ENCODE measurements around the gene MORN5. TPM values are rescaled to one million over a fixed set of nuclear protein-coding genes. Genes with fewer than 3 reads are reported as not detected.
A peak's percentile ranks its signal among the peaks of the same experiment; 100 is the strongest.

MORN5 gene
- total RNA-seq, 1 donor from 2014 or later: 7.8 TPM

DNA sequence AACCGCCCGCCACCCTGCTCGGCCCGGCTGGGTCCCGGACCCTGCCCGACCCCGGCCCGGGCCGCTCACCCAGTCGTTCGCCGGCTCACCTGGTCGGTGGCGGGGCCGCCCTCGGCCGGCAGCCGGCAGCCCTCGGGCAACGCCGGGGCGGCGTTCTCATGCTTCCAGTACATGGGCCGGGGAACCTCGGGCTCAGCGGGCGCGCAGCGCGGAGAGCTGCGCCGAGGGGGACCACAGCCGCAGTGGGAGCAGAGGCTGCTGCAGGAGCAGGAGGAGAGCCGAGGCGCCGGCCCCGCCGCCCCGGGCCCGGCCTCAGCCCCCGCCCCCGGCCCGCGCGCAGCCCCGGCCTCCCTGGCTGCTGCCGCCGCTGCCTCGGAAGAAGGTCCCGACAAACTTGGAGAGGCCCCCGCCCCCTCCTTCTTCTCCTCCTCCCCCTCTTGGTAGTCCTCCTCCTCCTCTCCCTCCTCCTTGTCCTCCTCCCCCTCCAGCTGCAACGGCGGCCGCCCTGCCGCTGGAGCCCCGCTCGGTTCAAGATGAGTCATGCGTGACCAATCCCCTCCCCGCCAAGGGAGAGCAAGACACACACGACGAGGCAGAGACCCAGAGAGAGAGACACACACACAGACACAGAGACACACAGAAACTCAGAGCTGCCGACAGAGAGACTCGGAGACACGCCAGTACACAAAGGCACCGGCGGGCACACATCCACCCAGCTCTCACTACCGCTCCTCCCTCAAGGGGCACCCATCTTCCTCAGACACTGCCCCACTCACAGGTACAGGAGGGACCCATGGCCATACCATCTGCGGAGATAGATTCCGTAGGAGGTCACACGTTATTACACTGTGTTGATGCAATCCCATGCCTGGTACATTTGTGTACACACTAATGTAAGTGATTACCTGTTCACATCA, 69.1 kb downstream of the MORN5 start, which contains the start of gene LHX6:
LHX6 (minus strand) TSS at position 390 of the 917 bp plus-strand sequence; CDS start at position 173, 217 bp downstream.
- DNase-seq (ENCODE audit: low spot score): no peak

DNA sequence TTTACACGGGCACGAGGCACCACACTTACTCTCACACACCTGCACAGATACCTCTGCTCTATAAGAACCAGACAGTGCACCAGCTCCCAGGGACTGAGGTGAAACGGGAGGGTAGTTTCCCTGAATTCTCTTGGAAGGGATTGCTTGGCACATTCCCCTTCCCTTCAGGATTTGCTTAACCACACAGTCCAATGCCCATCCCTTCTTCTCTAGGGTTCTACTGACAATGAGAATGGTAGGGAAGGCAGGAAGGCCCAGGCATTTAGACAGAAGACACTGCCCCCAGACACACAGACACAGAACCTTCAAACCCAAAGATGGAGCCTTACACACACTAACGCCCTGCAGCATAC, 69.8 kb downstream of the MORN5 start:
- no peak for DNase-seq (ENCODE audit: low spot score)

DNA sequence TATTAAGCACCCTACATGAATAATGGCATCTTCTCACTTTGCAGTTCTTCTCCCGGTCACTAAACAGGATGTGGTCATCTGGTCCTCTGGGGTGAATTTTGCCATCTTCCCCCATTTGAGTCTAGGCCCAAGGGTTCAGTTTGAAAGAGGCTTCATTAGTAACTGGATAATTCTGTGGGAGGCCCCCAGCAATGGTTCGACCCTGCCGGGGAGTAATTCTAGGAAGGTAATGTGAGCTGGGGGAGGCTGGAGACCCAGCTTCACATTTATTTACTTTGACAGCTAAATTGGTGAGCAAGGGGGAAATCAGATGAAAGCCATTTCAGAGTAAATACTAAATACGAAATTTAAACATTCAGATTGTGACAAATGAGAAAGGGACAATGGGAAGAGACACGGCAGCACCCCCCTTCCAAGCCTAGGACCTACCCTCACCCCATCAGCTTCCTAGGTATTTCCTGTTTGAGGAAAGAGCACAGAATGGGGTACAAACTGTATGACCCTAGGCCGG, 73.1 kb downstream of the MORN5 start:
- DNase-seq (ENCODE audit: low spot score): no peak

DNA sequence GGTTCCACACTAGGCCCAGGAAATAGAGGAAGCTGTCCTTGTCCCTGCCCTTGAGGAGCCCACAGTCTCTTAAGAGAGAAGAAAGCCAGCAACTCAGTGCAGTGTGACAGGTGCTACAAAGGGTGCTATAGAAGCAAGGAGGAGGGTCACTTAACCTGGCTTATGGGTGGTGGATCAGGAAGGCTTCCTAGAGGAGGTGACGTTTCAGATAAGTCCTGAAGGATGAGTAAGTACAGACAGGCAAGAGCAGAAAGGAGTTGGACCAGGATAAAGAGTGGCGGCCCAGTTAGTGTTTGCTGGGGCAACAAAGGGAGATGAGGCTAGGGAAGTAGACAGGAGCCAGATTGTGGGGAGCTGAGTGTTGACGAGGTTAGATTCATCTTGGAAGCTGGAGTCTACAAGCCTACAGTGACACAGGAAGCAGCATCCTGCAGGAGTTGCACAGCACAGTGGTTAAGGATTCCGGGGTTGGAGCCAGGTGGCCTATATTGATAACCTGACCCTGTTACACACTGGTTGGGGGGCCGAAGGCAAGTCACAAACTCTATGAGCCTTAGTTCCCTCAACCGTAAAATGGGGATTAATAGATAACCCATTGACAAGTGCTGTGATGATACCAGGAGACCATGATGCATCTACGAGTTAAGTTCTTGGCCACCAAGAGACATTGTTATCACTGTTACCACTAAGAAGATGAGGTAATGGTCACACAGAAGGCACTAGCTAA, 74.5 kb downstream of the MORN5 start:
- DNase-seq (ENCODE audit: low spot score): no peak

DNA sequence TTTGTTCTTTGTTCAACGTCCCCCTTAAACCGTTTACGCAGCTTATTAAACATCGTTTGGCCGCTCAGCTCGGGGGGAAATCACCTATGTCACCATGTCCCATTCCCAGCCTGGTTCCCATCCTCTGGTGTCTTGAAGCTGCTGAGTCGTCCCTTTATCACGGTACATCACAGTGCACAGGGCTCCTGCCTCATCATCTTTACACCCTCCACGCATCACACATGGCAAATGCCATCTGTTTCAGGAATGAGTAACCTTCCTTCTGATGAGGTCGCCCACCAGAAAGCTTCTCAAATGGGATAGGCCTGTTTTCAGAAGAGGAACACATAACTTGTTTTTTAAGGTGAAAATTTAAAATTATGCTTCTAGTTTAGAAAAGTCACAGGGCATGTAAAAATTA, 77.0 kb downstream of the MORN5 start:
- DNase-seq (ENCODE audit: low spot score): no peak

DNA sequence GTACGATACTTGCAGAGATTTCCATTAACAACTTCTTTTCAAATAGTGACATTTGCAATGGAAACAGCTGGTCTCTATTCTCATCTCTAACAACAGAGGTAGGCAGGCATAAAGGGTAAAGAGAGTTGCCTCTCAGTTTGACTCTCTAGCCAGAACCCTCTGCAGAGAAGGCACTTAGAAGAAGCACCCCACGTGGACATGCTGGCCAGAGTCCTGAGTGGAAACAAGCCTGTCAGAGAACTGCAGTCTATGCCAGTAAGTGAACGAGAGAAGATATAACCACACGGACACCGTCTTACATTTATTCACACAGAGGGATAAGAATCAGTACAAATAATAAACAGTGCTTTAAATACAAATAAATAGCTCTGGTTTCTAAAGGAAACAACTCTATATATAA, 80.0 kb downstream of the MORN5 start:
- peak; percentile 30 for DNase-seq (ENCODE audit: low spot score)

DNA sequence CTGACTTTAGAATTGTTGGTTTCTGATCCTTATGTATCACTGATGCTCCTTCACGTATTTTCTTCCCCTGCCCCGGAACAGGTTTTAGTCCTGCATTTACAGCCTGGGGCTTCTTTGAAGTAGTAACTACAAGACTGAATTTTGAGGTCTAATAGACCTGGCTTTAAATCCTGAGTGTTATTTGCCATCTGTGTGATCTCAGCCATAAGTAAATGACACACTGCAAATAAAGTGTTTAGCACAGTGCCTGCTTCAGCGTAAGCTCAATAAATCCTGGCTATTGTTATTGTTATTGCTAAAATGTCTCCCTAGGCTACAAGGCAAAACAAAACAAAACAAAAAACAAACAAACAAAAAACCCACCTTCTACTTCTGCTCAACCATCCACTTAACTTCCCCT, 84.6 kb downstream of the MORN5 start:
- no peak for DNase-seq (ENCODE audit: low spot score)

DNA sequence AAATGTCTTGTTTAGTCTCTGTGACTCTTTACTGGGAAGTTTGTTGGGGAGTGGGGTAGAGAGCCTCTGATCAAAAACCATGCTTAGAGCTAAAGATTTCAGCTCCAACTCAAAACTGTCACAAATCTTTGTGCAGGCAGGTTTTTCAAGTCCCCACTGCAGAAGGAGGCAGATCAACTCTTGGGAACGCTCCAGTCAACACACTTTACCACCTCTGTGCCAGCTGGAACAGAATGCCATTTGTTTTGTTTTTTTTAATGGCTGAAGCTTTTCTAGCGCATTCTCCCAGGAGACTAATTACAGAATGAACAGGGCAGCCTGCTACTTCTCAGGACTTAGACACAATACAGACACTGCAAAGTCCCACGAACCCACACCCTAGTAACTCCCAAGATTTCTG, 87.0 kb downstream of the MORN5 start:
- no peak for DNase-seq (ENCODE audit: low spot score)

DNA sequence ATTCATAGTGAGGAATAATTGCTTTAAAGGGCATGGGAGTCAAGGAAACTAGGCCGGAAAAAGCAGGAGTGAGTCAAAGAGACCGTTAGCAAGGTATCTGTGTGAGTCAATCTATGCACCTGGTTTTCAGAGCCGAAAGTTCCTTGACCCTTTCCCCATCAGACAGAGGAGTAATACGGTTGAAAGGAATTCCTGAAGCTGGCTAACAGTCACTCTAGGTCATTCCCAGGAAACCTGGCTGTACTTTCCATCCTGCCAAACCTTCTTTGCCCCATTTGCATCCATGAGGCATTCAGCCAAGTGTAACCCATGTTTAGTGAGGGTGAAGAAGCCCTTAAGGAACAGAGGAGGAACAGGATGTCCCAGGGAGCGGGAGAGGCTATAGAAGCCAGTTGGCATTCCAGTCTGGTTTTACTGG, 88.7 kb downstream of the MORN5 start:
- no peak for DNase-seq (ENCODE audit: low spot score)

Other genes starting within 250 kb of the MORN5 start
- 10.9 TPM for gene TTLL11, start 66.6 kb upstream of the MORN5 start, total RNA-seq
- 68.0 TPM for gene NDUFA8, start 129 bp upstream of the MORN5 start, total RNA-seq
- 4.5 TPM for gene LHX6, start 69.0 kb downstream of the MORN5 start, total RNA-seq
- gene RBM18, start 104.9 kb downstream of the MORN5 start, total RNA-seq: 21.3 TPM
- gene MRRF, start 105.0 kb downstream of the MORN5 start, total RNA-seq: 26.3 TPM
- 24.1 TPM for gene PTGS1, start 211.1 kb downstream of the MORN5 start, total RNA-seq